GM19328 (cell line): ENCODE data around the gene SPAG16.
"Not testable (repeated sequence)": the region's sequence is repeated elsewhere in the genome, so short reads cannot be mapped to it uniquely, and the experiment has no call there.

Experiments used
- ATAC-seq: cut with Tn5 transposase; IDR thresholded peaks from one replicate; pipeline ENCODE4 v1.9.1; 2021; ENCODE audit warnings: mild to moderate bottlenecking, moderate library complexity; ENCODE audit not compliant: unreplicated experiment

SPAG16 gene

GRCh38 chr2:213407027-213407426 is 122.8 kb downstream of the SPAG16 start:
- ATAC-seq = not testable (repeated sequence)

- not testable (repeated sequence) for ATAC-seq
Observed at GRCh38 chr2:213408426-213409070, 124.3 kb downstream of the SPAG16 start.

GRCh38 chr2:213410687-213411086 is 126.4 kb downstream of the SPAG16 start:
- not testable (repeated sequence) for ATAC-seq

GRCh38 chr2:213411582-213412289 is 127.5 kb downstream of the SPAG16 start:
- no peak for ATAC-seq

DNA sequence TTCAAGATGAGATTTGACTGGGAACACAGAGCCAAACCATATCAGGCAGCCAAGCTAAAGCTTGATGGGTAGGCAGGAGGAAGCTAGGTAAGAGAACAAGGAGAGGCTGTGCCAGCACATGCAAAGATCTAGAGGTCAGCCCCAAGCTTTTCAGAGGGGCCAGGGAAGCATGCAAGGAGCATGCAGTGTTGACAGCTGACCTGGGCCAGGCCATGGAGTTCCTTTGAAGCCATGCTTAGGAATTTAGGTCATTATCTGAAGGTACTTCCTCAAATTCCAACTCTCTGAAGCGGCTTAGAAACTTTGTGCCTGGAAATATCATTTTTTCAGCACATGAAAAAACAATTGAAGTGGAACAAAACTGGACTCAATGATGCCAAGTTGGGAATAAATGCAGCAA is 130.8 kb downstream of the SPAG16 start:
- no peak for ATAC-seq

- no peak for ATAC-seq
Observed at GRCh38 chr2:213416832-213417231, 132.6 kb downstream of the SPAG16 start.

DNA sequence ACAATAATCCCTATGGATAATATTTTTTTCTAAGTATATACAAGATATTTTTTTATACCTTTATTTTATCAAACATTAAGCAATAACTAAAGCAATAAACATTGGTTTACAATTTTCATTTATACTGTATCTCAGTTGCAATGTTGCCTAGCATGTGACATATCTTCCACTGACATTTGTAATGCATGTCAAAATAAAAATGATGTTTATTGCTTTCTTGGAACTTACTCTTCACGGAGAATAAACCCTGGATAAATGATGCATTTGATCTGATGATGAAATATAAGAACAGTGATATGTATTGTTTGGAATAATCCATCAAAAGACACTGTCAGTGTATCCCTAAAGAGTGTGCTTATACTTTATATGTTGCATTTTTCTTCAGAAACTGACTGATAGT is 135.7 kb downstream of the SPAG16 start:
- ATAC-seq = no peak

DNA sequence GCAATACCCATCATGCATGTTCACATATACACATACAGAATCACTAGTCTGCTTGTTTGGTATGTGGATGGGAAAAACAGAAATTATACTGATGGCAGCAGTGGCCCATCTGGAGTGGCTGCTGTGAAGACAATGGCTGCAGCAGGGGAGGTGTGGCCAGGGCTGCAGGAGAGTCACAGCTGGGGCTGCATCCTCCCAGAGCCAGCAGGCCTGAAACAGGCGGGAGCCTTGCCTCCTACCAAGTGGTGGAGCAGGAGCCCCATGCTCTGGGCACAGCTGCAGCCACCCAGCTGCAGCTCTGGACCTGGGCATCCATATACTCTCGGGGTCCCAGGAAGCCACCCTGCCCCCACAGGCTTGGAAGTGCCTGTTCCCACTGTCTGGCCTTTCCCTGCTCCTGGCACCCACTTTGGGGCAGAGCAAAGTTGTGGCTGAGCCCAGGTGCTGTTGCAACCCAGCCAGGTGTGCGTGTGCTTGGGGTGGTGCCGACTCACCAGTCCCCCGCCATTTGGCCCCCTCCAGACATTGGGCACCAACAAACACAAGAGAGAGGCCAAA is 136.6 kb downstream of the SPAG16 start:
- ATAC-seq = no peak

DNA sequence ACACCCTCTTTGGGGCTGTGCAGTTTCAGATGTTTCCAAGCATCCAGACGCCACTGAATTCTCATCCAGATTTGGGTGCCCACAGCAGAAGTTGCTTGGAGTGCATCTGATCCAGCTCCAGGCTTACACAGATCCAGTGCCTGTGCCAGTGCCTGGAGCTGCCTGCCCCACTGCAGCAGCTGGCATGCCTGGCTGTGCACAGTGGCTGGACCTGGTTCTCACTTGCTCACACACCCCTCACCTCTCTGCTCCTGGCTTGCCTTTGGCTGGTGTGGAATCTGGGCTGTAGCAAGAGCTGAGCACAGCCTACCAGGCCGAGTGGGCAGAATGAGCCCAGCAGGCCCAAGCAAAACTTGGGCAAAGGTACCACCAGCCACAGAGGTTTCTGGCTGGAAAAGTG is 137.9 kb downstream of the SPAG16 start:
- no peak for ATAC-seq

GRCh38 chr2:213425618-213426017 is 141.4 kb downstream of the SPAG16 start:
- no peak for ATAC-seq

- ATAC-seq = no peak
Observed at GRCh38 chr2:213429516-213429915, 145.3 kb downstream of the SPAG16 start.

- ATAC-seq = no peak
Observed at GRCh38 chr2:213443921-213444320, 159.7 kb downstream of the SPAG16 start.

GRCh38 chr2:213451542-213452239 is 167.4 kb downstream of the SPAG16 start:
- no peak for ATAC-seq

- no peak for ATAC-seq
Observed at GRCh38 chr2:213455316-213456008, 171.2 kb downstream of the SPAG16 start.

GRCh38 chr2:213475433-213475832 is 191.2 kb downstream of the SPAG16 start:
- ATAC-seq = no peak

DNA sequence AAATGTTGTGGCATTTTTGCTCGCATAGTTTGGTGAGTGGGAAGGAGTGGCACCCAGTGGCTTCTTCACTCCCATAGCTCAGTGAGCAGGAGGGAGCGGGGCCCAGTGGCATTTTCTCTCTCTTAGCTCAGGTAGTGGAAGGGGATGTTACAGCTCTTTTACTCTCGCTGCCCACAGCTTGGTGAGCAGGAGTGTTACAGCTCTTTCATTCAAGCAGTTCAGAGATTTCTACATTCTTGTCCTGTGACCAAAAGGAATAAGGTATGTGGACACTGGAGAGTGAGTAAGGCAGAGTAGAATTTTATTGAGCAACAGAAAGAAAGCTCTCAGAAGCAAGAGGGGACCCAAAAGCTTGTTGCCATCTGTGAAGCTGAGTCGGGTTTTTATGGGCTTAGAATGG is 192.4 kb downstream of the SPAG16 start:
- no peak for ATAC-seq

- ATAC-seq = no peak
Observed at GRCh38 chr2:213490087-213490486, 205.8 kb downstream of the SPAG16 start.

DNA sequence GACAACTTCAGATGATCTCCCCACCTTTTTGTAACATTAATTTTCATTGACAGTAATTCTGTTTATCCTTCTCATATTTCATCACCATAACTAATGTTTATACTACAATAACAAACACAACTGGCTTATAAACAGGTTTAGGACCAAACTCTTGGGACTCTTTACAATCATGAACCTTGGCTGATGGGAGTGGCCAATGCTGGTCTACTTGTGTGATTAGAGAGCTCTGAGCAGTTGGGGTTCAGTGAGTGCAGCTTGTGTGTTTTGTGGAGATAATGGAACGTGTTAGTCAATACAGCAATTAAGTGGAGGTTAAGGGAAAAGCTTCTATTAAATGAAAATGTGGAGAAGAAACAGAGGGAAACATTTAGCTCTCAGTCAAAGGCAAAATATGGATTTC is 207.1 kb downstream of the SPAG16 start:
- no peak for ATAC-seq

- no peak for ATAC-seq
Observed at GRCh38 chr2:213496226-213496625, 212.0 kb downstream of the SPAG16 start.

DNA sequence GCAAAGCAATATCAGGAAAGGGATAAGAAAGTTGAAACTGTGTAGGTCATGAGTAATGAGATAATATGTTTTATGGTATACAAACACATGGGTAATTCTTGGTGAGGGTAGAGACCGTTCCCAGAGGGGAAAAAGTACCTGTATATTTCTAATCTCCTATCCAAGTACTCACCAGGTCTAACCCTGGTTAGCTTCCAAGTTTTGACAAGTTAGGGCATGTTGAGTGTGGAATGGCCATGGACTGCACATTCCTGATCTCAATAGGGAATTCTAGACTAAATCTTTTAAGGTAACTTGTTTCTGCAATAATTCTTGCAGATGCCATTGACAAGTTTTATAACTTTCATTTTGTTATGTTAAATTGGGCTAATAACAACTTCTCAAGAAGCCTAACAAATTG is 216.6 kb downstream of the SPAG16 start:
- no peak for ATAC-seq

- no peak for ATAC-seq
Observed at GRCh38 chr2:213524164-213524563, 239.9 kb downstream of the SPAG16 start.
